SU-DHL-6 (cell line): ENCODE data around the gene KCNT2.

Experiments
- H2AFZ ChIP-seq: fragments of 200-600 bp; sonication (generic); 2 replicates; pipeline ENCODE4 v1.6.1; 2014; ENCODE audit warnings: low read depth, mild to moderate bottlenecking, moderate library complexity, mixed read lengths, antibody characterized with exemption, low read length; ENCODE audit not compliant: severe bottlenecking
- H3F3A ChIP-seq: fragments of 200-600 bp; shearing (Covaris generic); 2 replicates; pipeline ENCODE4 v1.6.0; 2016; ENCODE audit warnings: antibody characterized with exemption, mild to moderate bottlenecking; ENCODE audit not compliant: insufficient read depth
- H3K27ac ChIP-seq: fragments of 200-600 bp; sonication (generic); 2 replicates; pipeline ENCODE4 v1.5.1; 2016; ENCODE audit warnings: low read depth, mild to moderate bottlenecking, low read length, moderate library complexity, mixed read lengths
- H3K27me3 ChIP-seq: fragments of 200-600 bp; sonication (generic), shearing (Covaris generic); 2 replicates; pipeline ENCODE4 v1.6.0; 2014; ENCODE audit warnings: mild to moderate bottlenecking, low read length
- H3K36me3 ChIP-seq: fragments of 200-600 bp; sonication (generic); 2 replicates; pipeline ENCODE4 v1.6.1; 2014; ENCODE audit warnings: mild to moderate bottlenecking, low read length, mixed read lengths
- H3K4me2 ChIP-seq: fragments of 300-600, 200-600 bp; shearing (Covaris generic), sonication (generic); 2 replicates; pipeline ENCODE4 v1.6.0; 2014; ENCODE audit warnings: low read length, low read depth, mild to moderate bottlenecking; ENCODE audit not compliant: poor library complexity, severe bottlenecking
- H3K4me3 ChIP-seq: fragments of 200-600 bp; sonication (generic); 2 replicates; pipeline ENCODE4 v1.5.1; 2014; ENCODE audit warnings: antibody characterized with exemption, low read length, mild to moderate bottlenecking, mixed read lengths; ENCODE audit not compliant: insufficient read depth, poor library complexity, severe bottlenecking
- H3K79me2 ChIP-seq: fragments of 200-600 bp; sonication (generic); 2 replicates; pipeline ENCODE4 v1.6.1; 2014; ENCODE audit warnings: mild to moderate bottlenecking, low read length, moderate library complexity; ENCODE audit not compliant: insufficient read depth
- H3K9ac ChIP-seq: fragments of 200-600 bp; sonication (generic); 2 replicates; pipeline ENCODE4 v1.7.0; 2014; ENCODE audit warnings: mild to moderate bottlenecking, low read length
- H3K9me2 ChIP-seq: fragments of 200-600 bp; sonication (generic); replicated peaks from 2 replicates; pipeline ENCODE4 v1.6.1; 2014; ENCODE audit warnings: low read length; ENCODE audit not compliant: insufficient read depth
- H3K9me3 ChIP-seq: fragments of 200-600 bp; sonication (generic); 2 replicates; pipeline ENCODE4 v1.6.1; 2014; ENCODE audit warnings: low read length, mixed read lengths; ENCODE audit not compliant: insufficient read depth
- H4K20me1 ChIP-seq: fragments of 200-600 bp; sonication (generic); 2 replicates; pipeline ENCODE4 v1.6.1; 2014; ENCODE audit warnings: low read depth, mild to moderate bottlenecking, antibody characterized with exemption, low read length, moderate library complexity, mixed read lengths
- CTCF ChIP-seq: fragments of 200-600 bp; sonication (generic); IDR thresholded peaks from one replicate; pipeline ENCODE4 v1.5.1; 2017; ENCODE audit warnings: antibody characterized with exemption, mild to moderate bottlenecking, low read length, moderate library complexity; ENCODE audit not compliant: insufficient read depth, poor library complexity, severe bottlenecking
- EZH2phosphoT487 ChIP-seq: fragments of 200-600 bp; sonication (generic), shearing (Covaris generic); conservative IDR thresholded peaks from 2 replicates; pipeline ENCODE4 v1.6.1; 2018; ENCODE audit warnings: mild to moderate bottlenecking, antibody characterized with exemption, low read length, moderate library complexity, mixed read lengths

The KCNT2 gene

DNA sequence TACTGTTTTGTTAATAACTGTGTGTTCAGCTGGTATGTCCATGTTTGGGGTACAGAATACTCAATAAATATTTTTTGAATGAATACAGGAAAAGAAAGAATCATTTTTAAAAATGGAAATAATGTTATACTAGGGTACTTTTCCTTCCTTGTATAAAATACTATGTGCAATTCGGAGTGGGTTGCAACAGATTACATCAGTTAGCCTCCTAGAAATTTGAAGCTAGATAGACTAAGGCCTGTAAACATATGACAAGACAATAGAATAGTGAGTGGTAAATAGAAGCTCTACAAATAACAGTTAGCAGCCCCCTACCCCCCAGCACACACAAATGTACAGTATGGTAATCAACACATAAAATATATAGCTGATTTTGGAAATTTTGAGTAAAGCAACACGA is 195.9 kb downstream of the KCNT2 start:
- Histone ChIP-seq H3F3A (no peaks in the 10 kb centered on the region), H3K79me2 (no peaks in the 10 kb centered on the region), H3K9me2 (no peaks in the 10 kb centered on the region), H3K9me3 (no peaks in the 10 kb centered on the region), H3K9ac (no peak overlapping the region), H3K36me3 (no peaks in the 10 kb centered on the region; the same call in 1 of the 2 replicates), H2AFZ (no peak overlapping the region), H3K27me3 (no peaks in the 10 kb centered on the region), H3K27ac (no peak overlapping the region), H3K4me3 (no peak overlapping the region), H3K4me2 (no peak overlapping the region), H4K20me1 (no peaks in the 10 kb centered on the region)
- TF ChIP-seq CTCF, result no peak
- no peak for TF ChIP-seq EZH2phosphoT487

- H3K27ac ChIP-seq, result no peak overlapping the region
- no peaks in the 10 kb centered on the region for H3K9me2 ChIP-seq
- H3K27me3 ChIP-seq, result no peaks in the 10 kb centered on the region
- no peaks in the 10 kb centered on the region for H4K20me1 ChIP-seq
- H3K36me3 ChIP-seq, result no peaks in the 10 kb centered on the region; the same call in 1 of the 2 replicates
- H3K4me3 ChIP-seq, result no peak overlapping the region
- no peak overlapping the region for H2AFZ ChIP-seq
- H3K79me2 ChIP-seq, result no peaks in the 10 kb centered on the region
- H3K9ac ChIP-seq, result no peak overlapping the region
- TF ChIP-seq EZH2phosphoT487, result no peak
- TF ChIP-seq CTCF, result no peak
- H3F3A ChIP-seq, result no peaks in the 10 kb centered on the region
- H3K4me2 ChIP-seq, result no peak overlapping the region
- H3K9me3 ChIP-seq, result no peaks in the 10 kb centered on the region
Measured at GRCh38 chr1:196410768-196411167, 197.5 kb downstream of the KCNT2 start.

DNA sequence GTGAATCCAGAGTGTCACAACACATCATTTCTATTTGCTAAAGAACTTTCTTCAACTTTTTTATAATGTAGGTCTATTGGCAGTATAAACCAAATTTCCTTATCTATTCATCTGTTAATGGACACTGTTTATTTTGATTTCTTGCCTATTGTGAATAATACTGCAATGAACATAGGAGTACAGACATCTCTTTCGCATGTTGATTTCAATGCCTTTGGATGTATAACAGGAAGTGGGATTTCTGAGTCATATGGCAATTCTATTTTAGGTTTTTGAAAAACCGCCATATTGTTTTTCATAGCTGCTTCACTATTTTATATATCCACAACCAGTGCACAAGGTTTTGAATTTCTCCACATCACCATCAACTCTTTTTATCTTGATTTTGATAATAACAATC is 198.7 kb downstream of the KCNT2 start:
- H3K4me2 ChIP-seq, result no peak overlapping the region
- TF ChIP-seq CTCF (no peak), EZH2phosphoT487 (no peak)
- H3K4me3 ChIP-seq, result no peak overlapping the region
- H3K9me3 ChIP-seq, result no peaks in the 10 kb centered on the region
- H3F3A ChIP-seq, result no peaks in the 10 kb centered on the region
- no peaks in the 10 kb centered on the region for H4K20me1 ChIP-seq
- peak overlapping the region; percentile 64 for H2AFZ ChIP-seq
- H3K9ac ChIP-seq, result no peak overlapping the region
- no peaks in the 10 kb centered on the region; the same call in 1 of the 2 replicates for H3K36me3 ChIP-seq
- no peak overlapping the region for H3K27ac ChIP-seq
- H3K9me2 ChIP-seq, result no peaks in the 10 kb centered on the region
- H3K79me2 ChIP-seq, result no peaks in the 10 kb centered on the region
- no peaks in the 10 kb centered on the region for H3K27me3 ChIP-seq
